Smooth muscle cell (in vitro differentiated cells): Measurements from ENCODE around the gene BMP5. TPM values are rescaled to one million over a fixed set of nuclear protein-coding genes. Genes with fewer than 3 reads are reported as not detected.

ENCODE experiments used
- DNase-seq: peaks from one replicate; lab custom pipeline; 2025; ENCODE audit not compliant: unreplicated experiment; lab: John Stamatoyannopoulos, UW
- H2AFZ ChIP-seq: fragments of 200-600 bp; sonication (generic); 2 replicates; pipeline ENCODE4 v1.6.0; 2016; ENCODE audit warnings: antibody characterized with exemption, low read depth, mild to moderate bottlenecking
- H3F3A ChIP-seq: fragments of 200-600 bp; sonication (generic); 2 replicates; pipeline ENCODE4 v1.6.0; 2017; ENCODE audit warnings: antibody characterized with exemption, low read depth
- H3K27ac ChIP-seq: fragments of 200-600 bp; sonication (generic); 2 replicates; pipeline ENCODE4 v1.5.1; 2016; ENCODE audit warnings: low read depth, mild to moderate bottlenecking
- H3K27me3 ChIP-seq: fragments of 200-600 bp; sonication (generic); 2 replicates; pipeline ENCODE4 v1.6.1; 2016; ENCODE audit warnings: low read depth, mild to moderate bottlenecking
- H3K36me3 ChIP-seq: fragments of 200-600 bp; sonication (generic); 2 replicates; pipeline ENCODE4 v1.5.1; 2016; ENCODE audit warnings: low read depth
- H3K4me1 ChIP-seq: fragments of 200-600 bp; sonication (generic); 2 replicates; pipeline ENCODE4 v1.5.1; 2016; ENCODE audit warnings: low read depth
- H3K4me2 ChIP-seq: fragments of 200-600 bp; sonication (generic); 2 replicates; pipeline ENCODE4 v1.6.0; 2016; ENCODE audit warnings: mild to moderate bottlenecking
- H3K4me3 ChIP-seq: fragments of 200-600 bp; sonication (generic); 2 replicates; pipeline ENCODE4 v1.5.1; 2016; ENCODE audit warnings: mild to moderate bottlenecking
- H3K79me2 ChIP-seq: fragments of 200-600 bp; sonication (generic); 2 replicates; pipeline ENCODE4 v1.6.0; 2016; ENCODE audit warnings: low read depth, mild to moderate bottlenecking
- H3K9ac ChIP-seq: fragments of 200-600 bp; sonication (generic); 2 replicates; pipeline ENCODE4 v1.6.0; 2016; ENCODE audit warnings: low read depth
- H3K9me3 ChIP-seq: fragments of 200-600 bp; sonication (generic); replicated peaks from 2 replicates; pipeline ENCODE4 v1.5.1; 2016; ENCODE audit warnings: low read depth
- H4K20me1 ChIP-seq: fragments of 200-600 bp; sonication (generic); 2 replicates; pipeline ENCODE4 v1.6.0; 2016; ENCODE audit warnings: low read depth
- WGBS: methylation state at CpG from one replicate; pipeline ENCODE4 v1.1.7; 2016; ENCODE audit warnings: low lambda C conversion rate; 5-methylcytosine and 5-hydroxymethylcytosine counted together
- polyA plus RNA-seq: library from polyadenylated mRNA; unstranded; fragments of >200 nt; fragmentation: Nextera tagmentation; extraction: Ambion mirVana; gene quantifications from 2 replicates; pipeline ENCODE4 v1.2.1, GENCODE V29; 2016
- total RNA-seq: library from RNA; depleted of rRNA; stranded (reverse); fragments of >200 nt; gene quantifications from 2 replicates; pipeline ENCODE4 v1.2.3, GENCODE V29; 2014
- TF ChIP-seq, protein P1 (sequence below): fragments of 200-600 bp; sonication (generic); IDR thresholded peaks from 2 replicates; pipeline ENCODE4 v1.5.1; 2017; ENCODE audit warnings: borderline replicate concordance, mild to moderate bottlenecking, antibody characterized with exemption; ENCODE audit not compliant: insufficient read depth, poor library complexity, severe bottlenecking

BMP5 gene
- total and polyA plus RNA-seq, 2 experiments from 2014 or later: 0.07 to 3.5 TPM

DNA sequence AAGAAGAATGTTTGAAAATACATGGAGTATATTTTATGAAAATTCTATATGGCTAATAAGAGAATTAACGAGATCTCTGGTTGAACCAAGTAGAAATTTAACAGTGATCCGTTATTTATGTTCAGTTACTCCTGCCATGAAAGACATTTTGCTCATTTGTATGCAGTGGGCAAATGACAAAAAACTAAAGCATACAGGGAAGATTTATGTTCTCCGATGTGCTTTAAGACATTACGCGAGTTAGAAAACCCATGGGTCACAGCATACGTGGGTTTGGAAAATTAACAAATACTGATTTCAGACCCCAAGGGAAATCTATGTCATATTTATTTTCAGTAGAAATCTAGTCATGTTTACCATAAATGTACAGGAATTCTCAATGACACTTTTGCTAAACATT is 90.1 kb downstream of the BMP5 start:
- Histone ChIP-seq H3K27ac (no peak overlapping the region), H3K79me2 (no peaks in the 10 kb centered on the region), H3K9me3 (no peaks in the 10 kb centered on the region), H3K9ac (no peak overlapping the region), H3F3A (no peaks in the 10 kb centered on the region), H3K4me2 (no peak overlapping the region), H3K4me3 (no peak overlapping the region), H3K36me3 (no peaks in the 10 kb centered on the region), H2AFZ (no peak overlapping the region), H3K27me3 (no peaks in the 10 kb centered on the region), H4K20me1 (no peaks in the 10 kb centered on the region), H3K4me1 (peaks cover 4% of the 10 kb centered on the region)
- 95% methylated on average over 6 of the region's 6 CpGs for WGBS
- TF ChIP-seq, protein P1, sequence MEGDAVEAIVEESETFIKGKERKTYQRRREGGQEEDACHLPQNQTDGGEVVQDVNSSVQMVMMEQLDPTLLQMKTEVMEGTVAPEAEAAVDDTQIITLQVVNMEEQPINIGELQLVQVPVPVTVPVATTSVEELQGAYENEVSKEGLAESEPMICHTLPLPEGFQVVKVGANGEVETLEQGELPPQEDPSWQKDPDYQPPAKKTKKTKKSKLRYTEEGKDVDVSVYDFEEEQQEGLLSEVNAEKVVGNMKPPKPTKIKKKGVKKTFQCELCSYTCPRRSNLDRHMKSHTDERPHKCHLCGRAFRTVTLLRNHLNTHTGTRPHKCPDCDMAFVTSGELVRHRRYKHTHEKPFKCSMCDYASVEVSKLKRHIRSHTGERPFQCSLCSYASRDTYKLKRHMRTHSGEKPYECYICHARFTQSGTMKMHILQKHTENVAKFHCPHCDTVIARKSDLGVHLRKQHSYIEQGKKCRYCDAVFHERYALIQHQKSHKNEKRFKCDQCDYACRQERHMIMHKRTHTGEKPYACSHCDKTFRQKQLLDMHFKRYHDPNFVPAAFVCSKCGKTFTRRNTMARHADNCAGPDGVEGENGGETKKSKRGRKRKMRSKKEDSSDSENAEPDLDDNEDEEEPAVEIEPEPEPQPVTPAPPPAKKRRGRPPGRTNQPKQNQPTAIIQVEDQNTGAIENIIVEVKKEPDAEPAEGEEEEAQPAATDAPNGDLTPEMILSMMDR: no peak
- no peak for DNase-seq

DNA sequence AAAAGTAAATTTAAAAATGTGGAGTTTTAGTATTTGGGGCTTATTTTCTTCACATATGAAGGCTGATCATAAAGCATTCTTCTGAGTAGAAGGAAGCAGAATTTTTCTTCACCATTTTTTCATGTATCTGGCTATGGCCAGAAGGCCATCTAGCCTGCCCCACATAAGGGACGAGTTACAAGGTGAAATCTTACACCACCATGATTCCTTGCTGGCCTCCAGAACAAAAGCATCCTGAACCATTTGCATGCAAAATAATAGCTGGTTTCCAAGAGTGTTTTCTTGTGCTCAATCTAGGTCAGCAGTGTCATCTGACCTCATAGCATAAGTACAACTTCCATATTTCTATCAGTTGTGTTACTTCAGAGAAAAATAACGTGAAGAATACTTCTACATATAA is 93.1 kb downstream of the BMP5 start:
- Histone ChIP-seq H3K79me2 (no peaks in the 10 kb centered on the region), H4K20me1 (no peaks in the 10 kb centered on the region), H3F3A (no peaks in the 10 kb centered on the region), H3K4me1 (peaks cover 4% of the 10 kb centered on the region), H3K27ac (no peak overlapping the region), H3K36me3 (no peaks in the 10 kb centered on the region), H3K9me3 (no peaks in the 10 kb centered on the region), H3K9ac (no peak overlapping the region), H2AFZ (no peak overlapping the region), H3K27me3 (no peaks in the 10 kb centered on the region), H3K4me3 (no peak overlapping the region), H3K4me2 (no peak overlapping the region)
- TF ChIP-seq, protein P1: no peak
- no peak for DNase-seq
- WGBS: 66% methylated on average over 2 of the region's 2 CpGs

DNA sequence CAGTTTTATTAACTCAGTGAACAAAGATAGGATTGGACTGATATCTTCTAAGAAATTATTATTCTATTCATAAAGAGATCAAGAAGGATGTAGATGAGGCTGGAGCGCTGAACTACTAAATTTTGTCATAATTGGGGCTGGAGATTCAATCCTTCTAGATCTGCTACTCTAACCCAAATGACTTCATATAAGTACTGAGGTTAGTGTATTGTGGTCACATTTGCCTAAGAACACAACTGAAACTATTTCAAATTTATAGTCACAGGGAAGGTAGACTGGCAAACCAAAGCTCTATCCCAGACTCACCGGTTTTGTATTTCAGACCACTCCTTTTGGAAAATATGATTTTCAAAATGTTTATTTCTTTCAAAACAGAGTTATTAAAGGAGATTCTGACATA is 96.7 kb downstream of the BMP5 start:
- H3K27ac ChIP-seq: no peak overlapping the region
- 93% methylated on average over 2 of the region's 2 CpGs for WGBS

DNA sequence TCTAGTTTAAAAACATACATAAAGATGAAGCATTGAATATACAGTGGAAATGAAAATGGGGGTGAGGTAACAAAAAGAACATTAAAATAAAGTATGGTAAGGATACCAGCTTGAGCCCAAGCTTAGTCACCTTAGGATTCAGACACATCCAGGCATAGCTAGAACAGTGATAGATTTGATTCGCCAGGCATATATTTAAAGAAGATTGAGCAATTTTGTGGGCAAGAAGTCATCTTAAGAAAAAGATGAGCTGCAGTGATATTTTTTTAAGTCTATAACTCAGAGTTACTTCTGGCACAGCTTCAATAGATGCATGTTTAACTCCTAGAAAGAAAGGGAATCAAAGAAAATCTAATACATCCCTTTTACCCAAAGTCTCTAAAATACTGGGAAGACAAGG is 97.9 kb downstream of the BMP5 start:
- Histone ChIP-seq H3K9ac (no peak overlapping the region), H3K27ac (no peak overlapping the region), H3K4me1 (peaks cover 4% of the 10 kb centered on the region), H3K9me3 (no peaks in the 10 kb centered on the region), H3K27me3 (no peaks in the 10 kb centered on the region), H3K4me3 (no peak overlapping the region), H3K4me2 (no peak overlapping the region), H4K20me1 (no peaks in the 10 kb centered on the region), H3K79me2 (no peaks in the 10 kb centered on the region), H2AFZ (no peak overlapping the region), H3K36me3 (no peaks in the 10 kb centered on the region), H3F3A (no peaks in the 10 kb centered on the region)
- no peak for DNase-seq
- TF ChIP-seq, protein P1: no peak
- 77% methylated on average over 1 of the region's 1 CpG for WGBS

More for the DNA sequence above, 96.7 kb downstream of the BMP5 start:
- TF ChIP-seq, protein P1: no peak
- H3K9ac ChIP-seq: no peak overlapping the region
- H3K4me3 ChIP-seq: no peak overlapping the region
- H2AFZ ChIP-seq: no peak overlapping the region
- no peaks in the 10 kb centered on the region for H3K79me2 ChIP-seq
- DNase-seq: no peak
- no peaks in the 10 kb centered on the region for H3K36me3 ChIP-seq
- no peaks in the 10 kb centered on the region for H3F3A ChIP-seq
- H3K4me2 ChIP-seq: no peak overlapping the region
- no peaks in the 10 kb centered on the region for H3K9me3 ChIP-seq
- H3K4me1 ChIP-seq: peaks cover 4% of the 10 kb centered on the region
- H4K20me1 ChIP-seq: no peaks in the 10 kb centered on the region
- H3K27me3 ChIP-seq: no peaks in the 10 kb centered on the region
